Choroid plexus epithelial cell (primary cell): Measurements from ENCODE around the gene SPAG16.
"Not testable (repeated sequence)": the region's sequence is repeated elsewhere in the genome, so short reads cannot be mapped to it uniquely, and the experiment has no call there.

ENCODE experiments used
- DNase-seq: peaks from one replicate; pipeline ENCODE4 v3.0.0-alpha.2; 2010; ENCODE audit warnings: low read depth
- H3K4me3 ChIP-seq: 2 replicates; pipeline ENCODE4 v1.5.1; 2011; ENCODE audit warnings: low read depth, mild to moderate bottlenecking, control low read depth, low read length, moderate library complexity
- CTCF ChIP-seq: conservative IDR thresholded peaks from 2 replicates; pipeline ENCODE4 v1.5.1; 2011; ENCODE audit warnings: low read depth, mild to moderate bottlenecking, control low read depth, inconsistent platforms, low read length, moderate library complexity

SPAG16 gene

GRCh38 chr2:213265679-213266078, 18.6 kb upstream of the SPAG16 start:
- no peak overlapping the region for H3K4me3 ChIP-seq
- DNase-seq: no peak
- TF ChIP-seq CTCF: no peak

- H3K4me3 ChIP-seq: no peak overlapping the region
- no peak for TF ChIP-seq CTCF
- DNase-seq: no peak
Observed at GRCh38 chr2:213266421-213266820, 17.8 kb upstream of the SPAG16 start.

- no peak for TF ChIP-seq CTCF
- DNase-seq: no peak
- H3K4me3 ChIP-seq: no peak overlapping the region
Observed at GRCh38 chr2:213271947-213272346, 12.3 kb upstream of the SPAG16 start.

GRCh38 chr2:213274143-213274542, 10.1 kb upstream of the SPAG16 start:
- TF ChIP-seq CTCF: no peak
- H3K4me3 ChIP-seq: no peak overlapping the region
- no peak for DNase-seq

GRCh38 chr2:213275265-213275664, 9.0 kb upstream of the SPAG16 start:
- TF ChIP-seq CTCF: no peak
- DNase-seq: no peak
- no peak overlapping the region for H3K4me3 ChIP-seq

- H3K4me3 ChIP-seq, DNase-seq: not testable (repeated sequence)
Observed at GRCh38 chr2:213277134-213277533, 7.1 kb upstream of the SPAG16 start.

GRCh38 chr2:213279116-213279620, 5.1 kb upstream of the SPAG16 start:
- DNase-seq: no peak
- TF ChIP-seq CTCF: no peak
- H3K4me3 ChIP-seq: no peak overlapping the region

- TF ChIP-seq CTCF: no peak
- peak; percentile 42 for DNase-seq
- H3K4me3 ChIP-seq: no peak overlapping the region
Observed at GRCh38 chr2:213279971-213280370, 4.3 kb upstream of the SPAG16 start.
